Hematopoietic multipotent progenitor cell treated with erythropoietin and hydrocortisone succinate and interleukin-3 and kit ligand, for 17 days (in vitro differentiated cells): ENCODE data around the gene DSG2.
"Not testable (repeated sequence)": the region's sequence is repeated elsewhere in the genome, so short reads cannot be mapped to it uniquely, and the experiment has no call there.

Experiments used
- DNase-seq: peaks from one replicate; pipeline ENCODE4 v3.0.0-alpha.2; 2015; ENCODE audit warnings: low spot score

The DSG2 gene

GRCh38 chr18:31500051-31500688 lies 2.2 kb downstream of the DSG2 start:
- DNase-seq = no peak

- no peak for DNase-seq
Measured at GRCh38 chr18:31503011-31503410, 5.0 kb downstream of the DSG2 start.

- no peak for DNase-seq
Measured at GRCh38 chr18:31504455-31505147, 6.6 kb downstream of the DSG2 start.

- DNase-seq = no peak
Measured at GRCh38 chr18:31505156-31505555, 7.2 kb downstream of the DSG2 start.

GRCh38 chr18:31506024-31506742 lies 8.2 kb downstream of the DSG2 start:
- no peak for DNase-seq

- DNase-seq = not testable (repeated sequence)
Measured at GRCh38 chr18:31507124-31507523, 9.1 kb downstream of the DSG2 start.

- no peak for DNase-seq
Measured at GRCh38 chr18:31508781-31509180, 10.8 kb downstream of the DSG2 start.

- DNase-seq = no peak
Measured at GRCh38 chr18:31509571-31509970, 11.6 kb downstream of the DSG2 start.

GRCh38 chr18:31510319-31510718 lies 12.3 kb downstream of the DSG2 start:
- DNase-seq = no peak

- no peak for DNase-seq
Measured at GRCh38 chr18:31511098-31511497, 13.1 kb downstream of the DSG2 start.

- DNase-seq = no peak
Measured at GRCh38 chr18:31512203-31512764, 14.3 kb downstream of the DSG2 start.

- no peak for DNase-seq
Measured at GRCh38 chr18:31513189-31513935, 15.4 kb downstream of the DSG2 start.

GRCh38 chr18:31516437-31516836 lies 18.5 kb downstream of the DSG2 start:
- no peak for DNase-seq

GRCh38 chr18:31526374-31526773 lies 28.4 kb downstream of the DSG2 start:
- no peak for DNase-seq

GRCh38 chr18:31533236-31533635 lies 35.3 kb downstream of the DSG2 start:
- DNase-seq = no peak

- DNase-seq = no peak
Measured at GRCh38 chr18:31538837-31539236, 40.9 kb downstream of the DSG2 start.

GRCh38 chr18:31546476-31546875 lies 48.5 kb downstream of the DSG2 start:
- DNase-seq = no peak

- DNase-seq = no peak
Measured at GRCh38 chr18:31548853-31549252, 50.9 kb downstream of the DSG2 start.

GRCh38 chr18:31549416-31549815 lies 51.4 kb downstream of the DSG2 start:
- no peak for DNase-seq

- DNase-seq = no peak
Measured at GRCh38 chr18:31551883-31552282, 53.9 kb downstream of the DSG2 start.

- no peak for DNase-seq
Measured at GRCh38 chr18:31553800-31554199, 55.8 kb downstream of the DSG2 start.

- no peak for DNase-seq
Measured at GRCh38 chr18:31554776-31555175, 56.8 kb downstream of the DSG2 start.
